Hepatocyte (in vitro differentiated cells): ENCODE results near the gene SPIRE1.

ENCODE experiments used
- CTCF ChIP-seq: fragments of 200-600 bp; sonication (generic); IDR thresholded peaks from 2 replicates; pipeline ENCODE4 v1.5.1; 2016; ENCODE audit warnings: antibody characterized with exemption, mild to moderate bottlenecking; ENCODE audit not compliant: poor library complexity
- EZH2 ChIP-seq: fragments of 200-600 bp; sonication (generic); IDR thresholded peaks from 2 replicates; pipeline ENCODE4 v1.6.1; 2016; ENCODE audit warnings: antibody characterized with exemption, mild to moderate bottlenecking, borderline replicate concordance
- EZH2phosphoT487 ChIP-seq: fragments of 200-600 bp; sonication (generic); IDR thresholded peaks from one replicate; pipeline ENCODE4 v1.6.1; 2018; ENCODE audit warnings: antibody characterized with exemption, mild to moderate bottlenecking, low read depth, moderate library complexity; ENCODE audit not compliant: unreplicated experiment, severe bottlenecking

- TF ChIP-seq CTCF: no peak
- no peak for TF ChIP-seq EZH2
- TF ChIP-seq EZH2phosphoT487: no peak
These were observed 215.0 kb downstream of the SPIRE1 start for GRCh38 chr18:12442946-12443345.
